Peyer's patch (tissue), 4 donors: ENCODE data around the gene CLEC20A.

ENCODE experiments used
- POLR2A ChIP-seq, 2 donors: fragments of 450-650 bp; IDR thresholded peaks; one replicate each; pipeline ENCODE4 v1.5.1; 2017; ENCODE audit warnings: antibody characterized with exemption in 2 of 2, mild to moderate bottlenecking in 2 of 2, moderate library complexity in 2 of 2
- TF ChIP-seq, protein P1 (sequence below), 6 experiments: fragments of 450-650 bp in 4 of 6; fragments of 200-600 bp in 2 of 6; sonication (generic) in 1 of 6; IDR thresholded peaks; one replicate each; pipeline ENCODE4 v1.5.1; 2017 to 2019; ENCODE audit warnings: antibody characterized with exemption in 6 of 6, mild to moderate bottlenecking in 3 of 6, moderate library complexity in 1 of 6

DNA sequence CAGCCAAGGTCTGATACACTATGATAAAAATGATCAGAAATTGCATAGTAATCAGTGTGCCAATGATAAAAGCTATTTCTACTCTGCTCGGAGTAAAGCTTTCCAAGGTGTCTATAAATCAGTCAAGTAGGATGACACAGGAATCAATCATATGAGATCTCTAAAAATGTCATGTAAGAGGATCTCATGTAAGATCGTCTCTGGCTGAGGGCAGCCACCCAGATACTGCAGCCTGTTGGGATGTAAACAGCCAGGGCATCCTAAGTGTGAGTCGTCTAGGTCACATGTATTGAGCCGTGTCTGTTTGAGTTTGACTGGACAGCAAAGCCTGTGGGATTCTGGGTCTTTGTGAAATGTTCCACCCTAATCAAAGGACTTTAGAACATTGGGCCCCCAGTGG lies 13.4 kb upstream of the CLEC20A start:
- TF ChIP-seq, protein P1, sequence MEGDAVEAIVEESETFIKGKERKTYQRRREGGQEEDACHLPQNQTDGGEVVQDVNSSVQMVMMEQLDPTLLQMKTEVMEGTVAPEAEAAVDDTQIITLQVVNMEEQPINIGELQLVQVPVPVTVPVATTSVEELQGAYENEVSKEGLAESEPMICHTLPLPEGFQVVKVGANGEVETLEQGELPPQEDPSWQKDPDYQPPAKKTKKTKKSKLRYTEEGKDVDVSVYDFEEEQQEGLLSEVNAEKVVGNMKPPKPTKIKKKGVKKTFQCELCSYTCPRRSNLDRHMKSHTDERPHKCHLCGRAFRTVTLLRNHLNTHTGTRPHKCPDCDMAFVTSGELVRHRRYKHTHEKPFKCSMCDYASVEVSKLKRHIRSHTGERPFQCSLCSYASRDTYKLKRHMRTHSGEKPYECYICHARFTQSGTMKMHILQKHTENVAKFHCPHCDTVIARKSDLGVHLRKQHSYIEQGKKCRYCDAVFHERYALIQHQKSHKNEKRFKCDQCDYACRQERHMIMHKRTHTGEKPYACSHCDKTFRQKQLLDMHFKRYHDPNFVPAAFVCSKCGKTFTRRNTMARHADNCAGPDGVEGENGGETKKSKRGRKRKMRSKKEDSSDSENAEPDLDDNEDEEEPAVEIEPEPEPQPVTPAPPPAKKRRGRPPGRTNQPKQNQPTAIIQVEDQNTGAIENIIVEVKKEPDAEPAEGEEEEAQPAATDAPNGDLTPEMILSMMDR (IDR thresholded peaks at IDR 0.05) = no peak
- TF ChIP-seq POLR2A (IDR thresholded peaks at IDR 0.05) = no peak
